Prostate gland (tissue), 2 donors: ENCODE data around the gene NARS2.

Experiments used
- CTCF ChIP-seq, 4 experiments: fragments of 200-600 bp in 2 of 4; fragments of 450-650 bp in 2 of 4; sonication (generic) in 2 of 4; IDR thresholded peaks; 1 replicate in 3 of 4; 2 replicates in 1 of 4; pipeline ENCODE4 v1.5.1; 2016 to 2019; ENCODE audit warnings: antibody characterized with exemption in 4 of 4, mild to moderate bottlenecking in 2 of 4, moderate library complexity in 2 of 4
- POLR2A ChIP-seq: fragments of 450-650 bp; IDR thresholded peaks from one replicate; pipeline ENCODE4 v1.6.1; 2016; ENCODE audit warnings: antibody characterized with exemption, mild to moderate bottlenecking

GRCh38 chr11:78386215-78386941 lies 188.3 kb downstream of the NARS2 start:
- TF ChIP-seq CTCF (IDR thresholded peaks at IDR 0.05) (no peak), POLR2A (no peak)
